ENCODE data around the gene C2CD2. TPM values are rescaled to one million over a fixed set of nuclear protein-coding genes. Genes with fewer than 3 reads are reported as not detected.

C2CD2 gene
- total and polyA plus RNA-seq, 10 of the 15 experiments (the other 5 are each of a cell fraction or from before 2014, with no cell fraction given): 2.2 to 30.9 (median 9.9) TPM

- Histone ChIP-seq H3K27me3 (replicated peaks in 1 of 2; ENCODE audit: control insufficient read depth in 2 of 2, insufficient read depth in 2 of 2, low read length in 1 of 2) (no peaks in the 10 kb centered on the region), H3K4me3 (peak overlapping the region; percentile 50), H3K4me1 (ENCODE audit: control insufficient read depth, insufficient read depth, low read length) (peaks cover 19% of the 10 kb centered on the region), H3K9ac (ENCODE audit: control insufficient read depth, insufficient read depth, low read length) (peak overlapping the region; percentile 55), H3K9me3 (replicated peaks; ENCODE audit: control insufficient read depth, insufficient read depth, low read length) (no peaks in the 10 kb centered on the region), H2AFZ (ENCODE audit: control insufficient read depth, low read depth, low read length) (peak overlapping the region; percentile 25), H3K79me2 (ENCODE audit: control insufficient read depth, insufficient read depth, low read length) (peaks cover 50% of the 10 kb centered on the region), H3K27ac (ENCODE audit: control insufficient read depth, insufficient read depth) (peak overlapping the region; percentile 79), H3K4me2 (ENCODE audit: control insufficient read depth, insufficient read depth) (peak overlapping the region; percentile 48), H4K20me1 (ENCODE audit: control insufficient read depth, insufficient read depth) (no peaks in the 10 kb centered on the region), H3K36me3 (ENCODE audit: control insufficient read depth in 2 of 2, insufficient read depth in 2 of 2, low read length in 1 of 2) (peaks cover 2 to 14% of the 10 kb centered on the region in 2 experiments)
- BruUV-seq (replicated peaks): no TSS peak
- in situ Hi-C loops (cut with MboI): loop anchor here (5.0 kb wide), 1 partner anchor 75 kb away; no protein-coding TSS in a partner anchor
- 1% methylated on average over 14 of the region's 14 CpGs for WGBS (ENCODE audit: insufficient coverage, insufficient replicate concordance, low lambda C conversion rate, missing lambda C conversion rate)
- SMC1A ChIA-PET (ENCODE audit: uncharacterized antibody, unreplicated experiment): interaction anchor here (0.9 to 1.6 kb wide), 5 partner anchors 9 to 115 kb away, joined by 3 to 5 read pairs (median 4); no protein-coding TSS in a partner anchor
- peak; percentile 18 for FAIRE-seq
- peak; percentile 86 for DNase-seq (ENCODE audit: low read depth, low spot score)
- intact Hi-C loops (cut with micrococcal nuclease; ENCODE audit: unreplicated experiment): loop anchor here (2.0 to 10.0 kb wide), 4 partner anchors 50 to 638 kb away; partner anchors contain the start of genes C2CD2 and MX2
- POLR2A ChIA-PET: interaction anchor here (0.8 to 1.4 kb wide), 4 partner anchors 15 to 128 kb away, joined by 3 to 9 read pairs (median 4); no protein-coding TSS in a partner anchor
- ATAC-seq: peak; percentile 92
- CTCF ChIA-PET: interaction anchor here (0.7 to 2.0 kb wide), 5 partner anchors 45 to 142 kb away, joined by 3 to 9 read pairs (median 3); no protein-coding TSS in a partner anchor
- RAD21 ChIA-PET (ENCODE audit: unreplicated experiment): interaction anchor here (0.5 to 1.5 kb wide), 6 partner anchors 14 to 115 kb away, joined by 4 to 7 read pairs (median 5); no protein-coding TSS in a partner anchor
- TF ChIP-seq RELA (IDR thresholded peaks at IDR 0.05; ENCODE audit: borderline replicate concordance, partially characterized antibody) (peak; percentile 77), CREM (IDR thresholded peaks at IDR 0.05; ENCODE audit: low read depth) (peak; percentile 77; the same call in 1 of the 2 replicates), SMC3 (IDR thresholded peaks at IDR 0.05; ENCODE audit: borderline replicate concordance, low read length) (peak; percentile 17; the same call in 1 of the 2 replicates), HSF1 (IDR thresholded peaks at IDR 0.05; ENCODE audit: low read depth, low read length) (no peak), HDAC2 (IDR thresholded peaks at IDR 0.05) (no peak), ZBED1 (IDR thresholded peaks at IDR 0.05; ENCODE audit: borderline replicate concordance) (no peak), NFYB (IDR thresholded peaks at IDR 0.05; ENCODE audit: insufficient read depth, low read depth, low read length) (no peak), BCL11A (IDR thresholded peaks at IDR 0.05; ENCODE audit: low read depth, low read length) (peak; percentile 45; the same call in 1 of the 2 replicates), E2F4 (IDR thresholded peaks at IDR 0.05; ENCODE audit: low read depth, low read length) (no peak), FOXK2 (IDR thresholded peaks at IDR 0.05) (peak; percentile 68), BCL3 (IDR thresholded peaks at IDR 0.05; ENCODE audit: borderline replicate concordance, insufficient read depth, low read depth, low read length, poor library complexity, severe bottlenecking) (peak; percentile 85), POLR2A (IDR thresholded peaks at IDR 0.05; ENCODE audit: low read depth, low read length) (0 out of 2 replicates have a peak, but pooled peaks have one; percentile 18), POU2F2 (IDR thresholded peaks at IDR 0.05; ENCODE audit: borderline replicate concordance, low read depth, low read length) (peak; percentile 90; the same call in 2 of the 3 replicates), RELB (IDR thresholded peaks at IDR 0.05; ENCODE audit: low read depth) (peak; percentile 89), EED (IDR thresholded peaks at IDR 0.05; ENCODE audit: low read depth) (peak; percentile 91), FOXM1 (IDR thresholded peaks at IDR 0.05; ENCODE audit: low read depth, low read length) (no peak), BACH1 (IDR thresholded peaks at IDR 0.05; ENCODE audit: borderline replicate concordance) (peak; percentile 48; the same call in 1 of the 2 replicates)
Measured at GRCh38 chr21:42002421-42002958, 48.7 kb upstream of the C2CD2 start.

All from GM12878 (cell line).